Effector memory CD8-positive, alpha-beta T cell (primary cell): ENCODE results near the gene ANKRD44.

Experiments used
- ATAC-seq: fragments of 150-1000 bp; cut with Tn5 transposase; replicated peaks from 2 replicates; pipeline ENCODE4 v1.10.0; 2021; ENCODE audit warnings: mild to moderate bottlenecking, moderate library complexity
- DNase-seq, 3 experiments: peaks; one replicate each; pipeline ENCODE4 v3.0.0; 2021
- H3K27ac Mint-ChIP-seq, 2 donors: one replicate each; pipeline ENCODE4 v1.8.0; 2022; ENCODE audit warnings: mild to moderate bottlenecking in 2 of 2, mixed read lengths in 2 of 2, moderate library complexity in 2 of 2
- H3K27me3 Mint-ChIP-seq, 2 donors: one replicate each; pipeline ENCODE4 v1.8.0; 2022; ENCODE audit warnings: mixed read lengths in 2 of 2
- H3K36me3 Mint-ChIP-seq: one replicate; pipeline ENCODE4 v1.8.0; 2022; ENCODE audit warnings: mild to moderate bottlenecking, moderate library complexity, mixed read lengths; ENCODE audit not compliant: insufficient read depth
- H3K4me1 Mint-ChIP-seq, 2 donors: one replicate each; pipeline ENCODE4 v1.8.0; 2022; ENCODE audit warnings: low read depth in 2 of 2, mixed read lengths in 2 of 2
- H3K4me3 Mint-ChIP-seq, 2 donors: one replicate each; pipeline ENCODE4 v1.8.0; 2022; ENCODE audit warnings: mild to moderate bottlenecking in 2 of 2, mixed read lengths in 2 of 2, moderate library complexity in 2 of 2
- H3K9me3 Mint-ChIP-seq, 2 donors: one replicate each; pipeline ENCODE4 v1.8.0; 2022; ENCODE audit warnings: mixed read lengths in 2 of 2

The ANKRD44 gene

GRCh38 chr2:197152451-197153228 lies 157.9 kb downstream of the ANKRD44 start:
- Mint-ChIP-seq H3K27me3 (no peaks in the 10 kb centered on the region), H3K4me3 (peak overlapping the region; percentile 51 to 71), H3K4me1 (peaks cover 60 to 79% of the 10 kb centered on the region in 2 donors), H3K9me3 (no peaks in the 10 kb centered on the region), H3K27ac (peak overlapping the region; percentile 90 to 91), H3K36me3 (peaks cover 14% of the 10 kb centered on the region)
- no peak for DNase-seq
- ATAC-seq: peak; percentile 75

- ATAC-seq (no peak), DNase-seq (no peak)
- Mint-ChIP-seq H3K4me1 (peaks cover 63 to 87% of the 10 kb centered on the region in 2 donors), H3K9me3 (no peaks in the 10 kb centered on the region), H3K27me3 (no peaks in the 10 kb centered on the region), H3K36me3 (peaks cover 14% of the 10 kb centered on the region), H3K27ac (peak overlapping the region; percentile 2 to 91), H3K4me3 (no peak overlapping the region)
Measured at GRCh38 chr2:197149546-197149945, 161.0 kb downstream of the ANKRD44 start.

GRCh38 chr2:197148401-197148800 lies 162.2 kb downstream of the ANKRD44 start:
- peak overlapping the region; percentile 79 to 91 for H3K27ac Mint-ChIP-seq
- no peaks in the 10 kb centered on the region for H3K9me3 Mint-ChIP-seq
- no peaks in the 10 kb centered on the region for H3K27me3 Mint-ChIP-seq
- H3K4me1 Mint-ChIP-seq: peaks cover 56 to 82% of the 10 kb centered on the region in 2 donors
- DNase-seq (no peak), ATAC-seq (no peak)
- H3K36me3 Mint-ChIP-seq: peaks cover 22% of the 10 kb centered on the region
- H3K4me3 Mint-ChIP-seq: no peak overlapping the region

GRCh38 chr2:197147942-197148341 lies 162.6 kb downstream of the ANKRD44 start:
- Mint-ChIP-seq H3K4me1 (peaks cover 53 to 79% of the 10 kb centered on the region in 2 donors), H3K9me3 (no peaks in the 10 kb centered on the region), H3K4me3 (no peak overlapping the region), H3K27ac (peak overlapping the region; percentile 79 to 91), H3K36me3 (peaks cover 20% of the 10 kb centered on the region), H3K27me3 (no peaks in the 10 kb centered on the region)
- DNase-seq: no peak
- ATAC-seq: no peak

DNA sequence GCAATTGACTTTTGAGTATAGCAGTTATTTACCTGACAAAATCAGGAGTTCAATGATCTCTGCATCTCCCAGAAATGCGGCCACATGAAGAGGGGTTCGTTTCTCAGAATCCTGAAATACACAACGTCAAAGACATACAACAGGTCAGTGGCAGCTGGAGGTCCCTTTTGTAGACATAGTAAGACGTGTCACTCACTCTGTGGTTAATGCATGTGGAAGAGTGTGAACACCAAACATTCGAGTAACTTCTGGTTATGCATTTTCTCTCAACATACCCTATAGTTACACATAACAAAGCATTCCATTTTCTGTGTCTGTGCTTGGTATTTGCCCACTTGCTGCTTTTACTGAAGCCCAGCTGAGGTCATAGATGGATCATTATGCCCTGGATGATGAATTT lies 163.6 kb downstream of the ANKRD44 start:
- Mint-ChIP-seq H3K27ac (peak overlapping the region; percentile 79 to 91), H3K4me3 (no peak overlapping the region), H3K4me1 (peaks cover 45 to 78% of the 10 kb centered on the region in 2 donors), H3K9me3 (no peaks in the 10 kb centered on the region), H3K27me3 (no peaks in the 10 kb centered on the region), H3K36me3 (peaks cover 16% of the 10 kb centered on the region)
- no peak for ATAC-seq
- no peak for DNase-seq

DNA sequence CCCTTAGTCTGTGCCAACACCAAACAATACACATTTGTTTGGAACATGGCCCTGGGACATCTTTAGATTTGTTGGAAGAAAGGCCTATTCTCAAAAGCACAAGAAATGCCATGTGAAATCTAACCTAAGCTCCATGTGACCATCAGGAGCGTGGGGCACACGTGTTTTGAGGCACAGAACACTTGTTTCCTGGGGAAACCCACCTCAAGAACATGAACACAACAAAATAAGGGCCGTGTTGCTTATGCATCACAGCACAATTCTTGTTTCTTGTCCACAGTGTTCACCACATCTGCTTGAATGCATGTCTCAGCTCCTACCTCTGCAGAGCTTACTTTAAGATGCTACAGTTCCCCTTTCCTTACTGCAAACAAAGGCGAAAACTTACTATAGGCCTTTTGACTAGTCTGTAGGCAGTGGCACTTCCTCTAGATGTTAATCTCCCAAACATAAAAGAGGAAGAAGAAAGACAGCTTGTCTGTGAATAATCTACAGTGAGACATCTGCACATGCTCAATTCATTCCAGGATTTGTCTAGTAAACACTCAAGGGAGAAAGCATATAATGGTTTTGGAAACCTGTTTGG lies 165.0 kb downstream of the ANKRD44 start:
- peaks cover 16% of the 10 kb centered on the region for H3K36me3 Mint-ChIP-seq
- no peaks in the 10 kb centered on the region for H3K27me3 Mint-ChIP-seq
- peak overlapping the region in 1 of 2 donors; percentile 20 for H3K4me3 Mint-ChIP-seq
- peaks cover 47 to 75% of the 10 kb centered on the region in 2 donors for H3K4me1 Mint-ChIP-seq
- DNase-seq (no peak), ATAC-seq (peak; percentile 82)
- H3K27ac Mint-ChIP-seq: peak overlapping the region; percentile 82 to 83
- no peaks in the 10 kb centered on the region for H3K9me3 Mint-ChIP-seq

DNA sequence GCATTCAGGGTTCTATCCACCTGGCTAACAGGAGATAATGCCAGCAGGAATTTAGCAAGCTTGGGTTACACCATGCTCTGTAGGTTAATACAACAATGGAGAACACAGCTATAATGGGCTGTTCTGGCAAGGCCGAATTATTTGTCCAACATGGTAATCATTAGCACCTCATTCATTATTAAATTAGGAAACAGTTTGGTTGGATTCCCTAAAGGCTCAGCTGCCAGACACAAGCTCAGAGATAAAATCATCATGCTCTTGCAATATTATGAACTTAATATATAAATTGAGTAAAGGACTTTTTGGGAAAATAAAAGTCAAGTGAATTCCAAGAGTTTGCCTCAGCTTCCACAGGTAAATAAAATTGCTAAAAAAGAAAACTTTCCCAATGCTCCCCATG lies 166.4 kb downstream of the ANKRD44 start:
- peaks cover 37 to 73% of the 10 kb centered on the region in 2 donors for H3K4me1 Mint-ChIP-seq
- no peaks in the 10 kb centered on the region for H3K27me3 Mint-ChIP-seq
- no peaks in the 10 kb centered on the region for H3K9me3 Mint-ChIP-seq
- H3K36me3 Mint-ChIP-seq: peaks cover 21% of the 10 kb centered on the region
- no peak for ATAC-seq
- H3K27ac Mint-ChIP-seq: peak overlapping the region; percentile 82 to 86
- H3K4me3 Mint-ChIP-seq: no peak overlapping the region
- DNase-seq: no peak

DNA sequence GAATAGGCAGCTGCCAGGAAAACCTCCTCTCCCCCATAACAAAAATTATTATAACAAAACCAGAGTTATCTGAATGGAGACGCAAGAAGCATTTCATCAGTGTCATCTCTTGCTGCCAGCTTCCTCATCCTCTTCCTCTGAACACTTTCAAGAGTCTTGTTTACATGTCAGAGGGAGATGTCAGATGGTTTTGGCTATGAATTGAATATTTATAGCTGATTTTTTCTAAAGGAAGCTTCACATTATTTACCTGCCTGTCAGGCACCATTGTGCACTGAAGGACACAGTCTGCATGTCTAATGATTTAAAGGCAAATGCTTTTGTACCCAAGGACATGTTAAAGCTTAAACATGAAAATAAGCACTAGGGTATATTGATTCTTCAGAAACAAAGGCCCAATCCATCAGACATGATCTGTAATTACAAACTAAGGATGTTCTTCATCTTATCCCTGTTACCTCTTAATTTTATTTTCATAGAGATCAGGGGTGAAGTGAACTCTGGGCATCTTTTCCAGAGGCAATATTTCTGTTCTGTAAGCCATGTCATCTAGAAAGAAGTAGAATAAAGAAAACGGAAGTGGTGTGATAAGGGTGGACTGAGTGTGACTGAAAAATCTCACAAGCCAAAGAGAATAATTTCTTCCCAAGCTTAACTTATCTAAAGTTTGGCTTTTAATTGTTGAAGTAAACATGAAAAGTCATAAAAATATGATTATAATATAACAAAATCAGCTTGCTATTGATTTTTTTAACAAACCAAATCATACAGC lies 168.7 kb downstream of the ANKRD44 start:
- Mint-ChIP-seq H3K27ac (peak overlapping the region; percentile 88 to 91), H3K9me3 (no peaks in the 10 kb centered on the region), H3K36me3 (peaks cover 21% of the 10 kb centered on the region), H3K27me3 (no peaks in the 10 kb centered on the region), H3K4me3 (peak overlapping the region; percentile 35 to 44), H3K4me1 (peaks cover 38 to 73% of the 10 kb centered on the region in 2 donors)
- no peak for DNase-seq
- no peak for ATAC-seq

GRCh38 chr2:197140045-197140444 lies 170.5 kb downstream of the ANKRD44 start:
- H3K4me3 Mint-ChIP-seq: peak overlapping the region; percentile 41 to 71
- DNase-seq: no peak
- no peaks in the 10 kb centered on the region for H3K27me3 Mint-ChIP-seq
- H3K36me3 Mint-ChIP-seq: peaks cover 29% of the 10 kb centered on the region
- no peaks in the 10 kb centered on the region for H3K9me3 Mint-ChIP-seq
- H3K27ac Mint-ChIP-seq: peak overlapping the region; percentile 88 to 91
- ATAC-seq: peak; percentile 74
- H3K4me1 Mint-ChIP-seq: peaks cover 52 to 80% of the 10 kb centered on the region in 2 donors

DNA sequence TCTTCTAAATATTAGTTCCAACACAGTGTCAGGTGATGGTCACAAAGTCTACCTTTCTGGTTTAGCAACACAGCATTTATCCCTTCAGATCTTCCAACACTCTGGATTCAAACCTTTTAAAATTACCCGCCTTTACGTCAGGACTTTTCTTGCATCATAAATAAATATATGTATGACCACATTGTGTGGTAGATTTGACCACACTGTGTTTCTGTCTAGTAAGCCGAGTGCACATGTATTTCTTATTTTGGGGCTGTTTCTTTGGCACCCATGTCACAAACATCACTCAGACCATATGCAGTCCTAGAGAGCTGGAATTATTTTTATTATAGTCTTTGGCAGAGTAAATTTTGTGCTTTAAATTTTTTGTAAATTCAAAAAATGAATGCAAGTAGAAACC lies 172.1 kb downstream of the ANKRD44 start:
- DNase-seq (no peak), ATAC-seq (peak; percentile 37)
- Mint-ChIP-seq H3K27ac (peak overlapping the region; percentile 89 to 91), H3K4me3 (peak overlapping the region; percentile 24 to 71), H3K27me3 (no peaks in the 10 kb centered on the region), H3K4me1 (peaks cover 55 to 81% of the 10 kb centered on the region in 2 donors), H3K36me3 (peaks cover 28% of the 10 kb centered on the region), H3K9me3 (no peaks in the 10 kb centered on the region)

DNA sequence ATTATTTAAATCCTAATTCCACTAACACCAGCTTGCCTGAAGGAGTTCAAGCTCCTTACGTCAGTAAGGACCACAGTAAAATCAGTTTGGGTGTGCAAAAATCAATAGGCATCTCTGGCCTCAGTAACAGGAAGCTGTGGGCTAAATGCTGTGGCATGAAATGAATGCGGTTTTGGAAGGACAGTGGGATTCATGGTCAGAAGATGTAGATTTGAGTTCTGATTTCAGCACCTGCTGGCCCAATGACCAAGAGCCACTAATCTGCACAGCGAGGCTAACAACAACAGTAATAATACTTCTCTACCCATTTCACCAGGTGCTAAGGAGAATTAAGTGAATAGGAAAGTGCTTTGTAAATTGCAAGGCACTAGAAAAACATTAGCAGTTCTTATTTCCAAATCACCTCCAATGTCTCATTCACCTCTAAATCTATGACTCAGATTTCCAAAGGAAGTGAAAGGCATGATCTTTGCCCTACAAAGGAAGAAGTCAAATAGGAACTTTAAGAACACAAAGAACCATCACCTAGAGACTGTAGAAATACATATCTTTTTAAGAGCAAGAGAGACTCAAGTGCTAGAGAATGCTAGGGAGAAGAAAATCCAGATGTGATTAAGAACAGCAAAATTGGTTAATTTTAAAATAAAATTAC lies 172.6 kb downstream of the ANKRD44 start:
- Mint-ChIP-seq H3K27ac (peak overlapping the region; percentile 89 to 91), H3K27me3 (no peaks in the 10 kb centered on the region), H3K36me3 (peaks cover 28% of the 10 kb centered on the region), H3K9me3 (no peaks in the 10 kb centered on the region), H3K4me1 (peaks cover 60 to 85% of the 10 kb centered on the region in 2 donors), H3K4me3 (peak overlapping the region; percentile 24 to 71)
- ATAC-seq (peak; percentile 22), DNase-seq (no peak)

- Mint-ChIP-seq H3K4me3 (peak overlapping the region; percentile 24 to 61), H3K9me3 (no peaks in the 10 kb centered on the region), H3K27me3 (no peaks in the 10 kb centered on the region), H3K27ac (peak overlapping the region; percentile 82 to 89), H3K4me1 (peaks cover 65 to 86% of the 10 kb centered on the region in 2 donors), H3K36me3 (peaks cover 28% of the 10 kb centered on the region)
- no peak for ATAC-seq
- no peak for DNase-seq
Measured at GRCh38 chr2:197137231-197137630, 173.3 kb downstream of the ANKRD44 start.

DNA sequence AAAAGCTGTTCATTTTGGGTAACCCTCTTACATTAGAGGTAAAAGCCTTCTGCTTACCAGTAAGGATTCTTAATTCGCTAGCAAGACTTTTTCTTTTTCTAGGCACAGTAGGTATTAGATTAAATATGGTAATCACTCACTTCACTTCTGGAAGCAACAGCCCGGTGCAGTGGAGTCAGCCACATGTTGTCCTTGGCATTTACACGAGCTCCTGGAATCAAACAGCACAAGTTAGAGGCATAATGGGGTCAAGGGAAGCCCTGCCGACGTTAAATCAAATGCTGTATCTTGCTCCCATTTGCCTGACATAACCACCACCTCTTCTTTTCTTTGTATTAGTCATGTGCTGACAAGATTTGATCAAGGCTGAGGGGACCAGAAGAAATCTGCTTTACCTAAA lies 174.1 kb downstream of the ANKRD44 start:
- peak overlapping the region; percentile 24 to 61 for H3K4me3 Mint-ChIP-seq
- peaks cover 28% of the 10 kb centered on the region for H3K36me3 Mint-ChIP-seq
- H3K27ac Mint-ChIP-seq: peak overlapping the region; percentile 82 to 89
- no peaks in the 10 kb centered on the region for H3K9me3 Mint-ChIP-seq
- H3K4me1 Mint-ChIP-seq: peaks cover 67 to 87% of the 10 kb centered on the region in 2 donors
- DNase-seq: no peak
- ATAC-seq: no peak
- no peaks in the 10 kb centered on the region for H3K27me3 Mint-ChIP-seq
